Amniotic epithelial cell (primary cell): ENCODE results near the gene AKT2.

Experiments used
- DNase-seq: peaks from one replicate; pipeline ENCODE4 v3.0.0-alpha.2; 2010; ENCODE audit warnings: low read depth

AKT2 gene

GRCh38 chr19:40273469-40274360 lies 11.4 kb downstream of the AKT2 start:
- DNase-seq, result no peak

GRCh38 chr19:40272261-40272660 lies 12.9 kb downstream of the AKT2 start:
- no peak for DNase-seq

DNA sequence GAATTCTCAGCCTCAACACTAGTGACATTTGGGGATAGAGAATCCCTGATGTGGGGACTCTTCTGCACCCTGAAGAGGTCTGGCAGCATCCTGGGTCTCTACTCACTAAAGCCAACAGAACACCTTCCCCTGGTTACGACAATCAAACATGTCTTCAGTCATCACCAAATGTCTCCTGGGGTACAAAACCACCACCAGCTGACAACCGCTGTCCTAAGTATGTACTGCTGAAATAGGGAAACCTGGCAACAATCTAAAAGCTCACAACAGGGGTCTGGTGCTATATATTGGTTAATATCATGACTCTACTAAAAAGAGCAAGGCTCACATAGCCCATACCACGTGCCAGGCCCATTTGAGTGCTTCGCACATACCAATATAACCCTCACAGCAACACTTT lies 13.4 kb downstream of the AKT2 start:
- no peak for DNase-seq

GRCh38 chr19:40270362-40271089 lies 14.6 kb downstream of the AKT2 start:
- no peak for DNase-seq

DNA sequence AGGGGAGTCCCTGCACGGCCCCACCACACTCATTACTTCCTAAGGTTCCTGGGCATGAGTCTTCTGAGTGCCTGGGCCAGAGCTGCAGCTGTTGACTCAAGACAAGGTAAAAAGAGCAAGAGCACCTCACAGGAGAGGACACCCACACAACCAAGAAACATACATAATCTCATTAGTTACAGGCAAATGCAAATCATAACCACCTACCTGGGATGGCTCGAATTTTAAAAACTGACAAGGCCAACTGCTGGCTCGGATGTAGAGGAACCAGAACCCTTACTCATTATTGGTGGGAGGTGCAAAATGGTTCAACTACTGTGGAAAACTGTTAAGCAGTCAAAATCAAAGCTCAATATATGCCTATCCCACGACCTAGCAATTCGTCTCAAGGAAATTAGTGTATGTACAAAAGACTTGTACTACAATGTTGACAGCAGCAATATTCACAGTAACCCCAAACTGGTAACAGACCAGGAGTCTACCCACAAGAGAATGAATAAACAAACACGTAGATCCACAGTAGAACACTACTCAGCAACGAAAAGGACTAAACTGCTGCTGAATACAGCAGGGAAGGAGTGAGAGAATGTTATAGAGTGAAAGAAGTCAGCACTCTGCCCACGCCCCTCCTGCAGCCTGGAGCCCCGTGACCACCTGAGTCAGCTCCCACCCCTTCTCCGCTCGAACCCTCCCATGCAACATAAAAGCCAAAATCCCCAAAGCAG lies 15.8 kb downstream of the AKT2 start:
- no peak for DNase-seq

GRCh38 chr19:40267601-40267997 lies 17.5 kb downstream of the AKT2 start:
- DNase-seq, result no peak

DNA sequence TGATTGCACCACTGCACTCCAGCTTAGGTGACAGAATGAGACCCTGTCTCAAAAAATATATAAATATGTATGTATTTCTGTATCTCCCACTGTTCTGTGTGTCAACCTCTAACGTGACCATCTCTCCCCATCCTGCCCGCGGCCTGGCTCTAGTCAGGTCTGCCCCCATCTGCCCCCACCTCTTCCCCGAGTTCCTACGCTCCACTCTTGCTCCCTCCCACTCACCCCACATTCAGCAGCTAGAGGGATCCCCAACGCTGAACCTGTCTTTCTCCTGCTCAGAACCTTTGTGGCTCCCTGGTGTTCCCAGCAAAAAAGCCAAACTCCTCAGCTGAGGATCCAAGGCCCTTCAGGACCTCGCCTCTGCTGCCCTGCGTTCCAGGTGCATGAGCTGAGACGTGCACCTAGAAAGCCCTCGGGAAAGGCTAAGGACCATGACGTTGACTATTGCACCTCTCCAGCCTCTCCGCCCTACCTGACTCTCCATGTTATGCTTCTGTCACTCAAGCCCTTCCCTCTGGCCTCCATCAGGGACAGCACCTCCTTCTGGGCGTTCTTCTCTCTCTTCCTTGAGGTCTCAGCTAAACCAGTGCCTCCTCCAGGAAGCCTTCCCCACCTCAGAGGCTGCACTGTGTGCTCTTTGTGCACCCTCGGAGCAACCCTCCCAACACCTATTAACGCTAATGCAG lies 18.1 kb downstream of the AKT2 start:
- no peak for DNase-seq

- no peak for DNase-seq
Observed at GRCh38 chr19:40266119-40266518, 19.0 kb downstream of the AKT2 start.

GRCh38 chr19:40265763-40266099 lies 19.4 kb downstream of the AKT2 start:
- no peak for DNase-seq

DNA sequence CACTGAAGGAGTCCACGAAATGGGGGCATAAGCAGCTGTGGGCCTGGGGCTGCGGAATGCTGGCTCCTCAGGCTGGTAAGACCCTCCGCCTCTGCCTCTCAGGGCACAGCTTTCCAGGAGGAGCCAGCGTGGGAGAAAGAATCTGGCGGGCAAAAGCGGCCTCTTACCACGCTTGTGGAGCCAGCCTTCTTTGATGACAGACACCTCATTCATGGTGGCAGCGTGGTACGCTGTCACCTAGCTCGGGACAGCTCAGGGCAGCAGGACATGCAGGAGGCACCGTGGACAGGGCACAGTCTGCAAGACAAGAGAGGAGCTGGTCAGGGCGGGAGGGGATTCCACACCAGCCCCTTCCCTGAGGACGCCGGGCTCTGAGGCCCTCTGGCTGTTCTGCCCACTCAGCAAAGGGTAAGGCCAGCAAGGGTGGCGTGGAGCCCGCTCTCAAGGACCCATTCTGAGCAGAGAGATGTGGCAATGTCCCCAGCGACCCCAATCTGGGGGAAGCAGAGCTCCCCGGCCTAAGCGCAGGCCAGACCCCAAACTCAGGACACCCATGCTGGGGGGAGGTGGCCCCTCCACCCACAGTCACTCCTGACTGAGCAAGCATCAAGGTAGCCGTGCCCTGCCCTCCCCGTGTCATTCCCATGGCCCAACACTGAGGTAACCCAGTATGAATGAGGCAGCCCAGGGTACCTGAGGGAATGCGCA lies 19.9 kb downstream of the AKT2 start:
- no peak for DNase-seq

GRCh38 chr19:40264314-40265054 lies 20.7 kb downstream of the AKT2 start:
- DNase-seq, result no peak

DNA sequence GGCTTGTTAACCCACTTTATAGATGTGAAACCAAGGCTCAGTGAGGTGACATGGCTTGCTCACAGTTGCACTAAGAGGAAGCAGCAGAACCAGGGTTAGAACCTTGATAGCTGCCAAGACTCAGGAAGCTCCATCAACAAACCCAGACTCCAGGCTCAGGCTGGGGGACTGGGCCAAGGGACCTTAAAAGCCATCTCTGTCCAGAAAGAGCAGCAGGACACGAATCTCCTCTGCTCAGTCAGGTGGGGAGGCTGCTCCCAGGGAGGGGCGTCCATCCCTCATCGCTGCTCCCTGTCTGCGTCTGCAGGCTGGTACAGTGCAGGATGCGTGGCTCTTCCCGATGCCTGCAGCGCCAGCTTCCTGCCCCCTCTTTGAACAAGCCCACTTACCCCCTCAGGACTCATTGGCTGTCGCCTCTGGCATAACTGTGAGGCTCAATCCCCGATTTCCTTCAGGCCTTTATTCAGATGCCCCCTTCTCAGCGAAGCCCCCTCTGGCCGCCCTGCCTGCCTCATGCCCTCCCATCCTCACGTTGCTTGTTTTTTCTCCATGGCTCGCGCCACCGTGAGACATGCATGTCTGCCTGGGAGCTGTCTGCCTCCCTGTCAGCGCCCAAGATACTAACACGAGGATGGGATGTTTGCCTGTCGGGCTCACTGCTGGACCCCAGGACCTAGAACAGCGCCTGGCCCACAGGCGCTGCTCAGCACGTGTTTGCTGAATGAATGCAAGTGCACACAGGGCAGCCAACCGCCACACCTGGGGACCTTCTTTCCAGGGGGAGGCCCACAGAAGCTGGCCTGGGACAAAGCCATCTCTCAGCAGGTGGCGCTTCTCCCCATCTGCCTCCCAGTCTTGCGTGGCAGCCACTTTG lies 21.5 kb downstream of the AKT2 start:
- DNase-seq, result no peak

DNA sequence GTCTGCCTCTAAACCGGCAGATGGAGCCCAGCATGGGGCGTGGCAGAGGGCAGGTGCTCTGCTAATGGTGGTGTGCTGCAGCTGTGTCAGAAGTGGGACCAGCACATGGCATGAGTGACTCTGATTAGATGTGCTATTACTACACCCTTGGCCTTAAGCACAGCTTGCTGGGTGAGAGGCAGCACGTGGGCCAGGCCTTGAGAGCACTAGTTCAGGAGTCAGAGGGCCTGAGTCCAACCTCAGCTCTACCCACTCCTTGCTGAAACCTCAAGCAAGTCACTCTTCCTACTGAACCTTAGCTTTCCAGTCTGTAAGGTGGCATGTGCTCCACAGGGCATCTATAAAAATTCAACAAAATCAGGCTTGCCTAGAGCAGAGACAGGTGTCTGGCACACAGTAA lies 22.7 kb downstream of the AKT2 start:
- DNase-seq, result no peak

DNA sequence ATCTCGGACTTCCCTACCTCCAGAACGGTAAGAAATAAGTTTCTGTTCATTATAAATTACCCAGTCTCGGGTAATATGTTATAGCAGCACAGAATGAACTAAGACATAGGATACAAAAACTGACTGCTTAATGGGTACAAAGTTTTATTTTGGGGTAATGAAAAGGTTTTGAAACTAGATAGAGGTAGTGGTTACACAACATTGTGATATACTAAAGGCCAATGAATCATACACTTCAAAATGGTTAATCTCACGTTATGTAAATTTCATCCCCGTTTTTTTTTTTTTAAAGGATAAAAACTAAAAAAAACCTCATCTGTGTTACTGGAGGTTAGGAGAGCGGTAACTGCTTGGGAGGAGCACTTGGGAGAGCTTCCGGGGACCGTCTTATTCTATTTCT lies 23.5 kb downstream of the AKT2 start:
- peak; percentile 17 for DNase-seq

- no peak for DNase-seq
Observed at GRCh38 chr19:40257096-40257517, 28.0 kb downstream of the AKT2 start.

DNA sequence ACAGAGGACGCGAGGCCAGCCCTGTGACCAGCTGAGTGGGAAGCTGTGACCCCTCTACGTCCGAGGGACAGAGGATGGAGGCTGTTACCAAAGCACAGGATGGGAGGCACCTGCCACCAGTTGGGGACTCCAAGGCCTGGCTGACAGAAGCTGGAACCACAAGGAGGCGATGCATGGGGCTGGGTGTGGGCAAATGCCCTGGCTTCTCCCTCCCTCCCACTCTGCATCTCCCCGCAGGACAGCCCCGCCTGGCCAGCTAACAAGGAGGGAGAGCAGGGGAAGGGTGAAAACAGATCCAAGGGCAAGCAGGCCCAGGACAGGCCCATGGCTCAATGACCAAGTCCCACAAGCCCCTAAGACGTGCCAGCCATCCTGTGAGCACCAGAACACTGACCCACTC lies 28.6 kb downstream of the AKT2 start:
- DNase-seq, result no peak

DNA sequence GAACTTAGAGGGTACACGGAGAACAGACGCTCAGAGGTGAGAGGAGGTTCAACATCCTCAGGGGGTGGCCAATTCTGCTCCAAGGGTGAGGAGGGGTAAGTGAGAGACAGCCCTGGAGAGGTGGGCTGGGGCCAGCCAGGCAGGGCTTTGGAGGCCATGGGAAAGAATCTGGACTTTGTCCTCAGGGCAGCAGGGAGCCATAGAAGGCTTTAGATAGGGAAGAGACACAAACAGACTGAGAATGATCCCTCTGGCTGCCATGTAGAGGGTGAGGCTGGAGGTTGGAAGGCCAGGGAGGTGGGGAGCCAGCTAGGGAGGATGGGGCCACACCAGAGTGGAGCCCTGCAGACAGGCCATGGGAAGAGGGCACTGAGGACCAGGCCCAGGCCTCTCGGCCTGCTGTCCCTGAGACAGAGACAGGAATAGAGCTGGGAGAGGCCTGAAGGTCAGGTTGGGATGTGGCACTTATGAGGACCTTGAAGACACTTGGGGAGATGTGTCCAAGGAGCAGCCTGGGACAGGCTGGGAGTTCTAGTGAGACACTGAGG lies 29.5 kb downstream of the AKT2 start:
- DNase-seq, result no peak

DNA sequence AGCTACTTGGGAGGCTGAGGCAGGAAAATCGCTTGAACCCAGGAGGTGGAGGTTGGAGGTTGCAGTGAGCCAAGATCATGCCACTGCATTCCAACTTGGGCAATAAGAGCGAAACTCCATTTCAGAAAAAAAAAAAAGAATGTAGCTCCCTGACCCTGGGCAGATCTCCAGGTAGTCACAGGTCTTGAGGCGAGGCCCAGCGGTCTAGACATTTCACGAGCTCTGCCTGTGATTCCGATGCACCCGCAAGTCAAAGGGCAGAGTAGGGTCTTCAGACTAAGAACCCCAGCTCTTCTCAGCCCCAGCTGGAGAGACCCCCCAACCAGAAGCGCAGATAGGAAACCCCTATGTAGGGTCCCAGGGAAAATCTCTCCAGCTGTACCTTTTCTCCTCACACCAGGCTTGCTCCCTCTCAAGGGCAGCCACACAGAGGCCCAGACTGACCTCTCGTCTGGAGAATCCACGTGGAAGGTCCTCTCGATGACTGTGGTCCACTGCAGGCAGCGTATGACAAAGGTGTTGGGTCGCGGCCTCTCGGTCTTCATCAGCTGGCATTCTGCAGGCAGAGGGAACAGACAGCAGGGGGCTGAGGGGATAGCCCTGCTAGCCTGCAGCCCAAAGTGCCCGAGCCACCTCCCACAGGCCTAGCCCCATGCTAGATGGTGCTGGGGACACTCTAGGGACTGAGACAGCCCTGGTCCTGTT lies 30.3 kb downstream of the AKT2 start:
- DNase-seq, result no peak

DNA sequence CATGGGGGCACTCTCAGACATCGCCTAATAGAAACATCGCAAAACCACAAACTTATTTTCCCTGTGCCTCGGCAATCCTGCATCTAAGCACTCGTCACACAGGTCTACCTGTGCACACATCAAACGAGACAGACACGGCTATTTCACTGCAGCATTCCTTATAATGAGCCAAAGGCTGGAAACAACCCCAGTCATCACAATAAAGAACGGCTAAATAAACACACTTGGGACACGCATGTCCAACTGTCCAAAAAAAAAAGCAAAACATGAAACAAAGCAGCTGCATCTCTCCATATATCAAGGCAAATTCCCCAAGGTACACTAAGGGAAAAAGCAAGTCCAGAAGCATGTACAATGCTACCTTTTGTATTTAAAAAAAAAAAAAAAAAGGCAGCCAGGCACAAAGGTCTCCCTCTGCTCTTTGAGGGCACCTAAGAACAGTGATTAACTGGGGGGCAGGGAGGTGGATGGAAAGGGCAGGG lies 31.5 kb downstream of the AKT2 start:
- no peak for DNase-seq
